H9 (cell line): ENCODE results near the gene TTC28. TPM values are rescaled to one million over a fixed set of nuclear protein-coding genes. Genes with fewer than 3 reads are reported as not detected.

Experiments used
- DNase-seq: peaks from one replicate; pipeline ENCODE4 v3.0.0-alpha.2; 2017
- H2AFZ ChIP-seq: one replicate; pipeline ENCODE4 v1.6.1; 2013; ENCODE audit warnings: mild to moderate bottlenecking, low read length, control low read depth, moderate library complexity
- H2AK5ac ChIP-seq: 2 replicates; pipeline ENCODE4 v1.6.1; 2013; ENCODE audit warnings: low read length, control low read depth, mixed read lengths; ENCODE audit not compliant: insufficient read length
- H2BK120ac ChIP-seq: one replicate; pipeline ENCODE4 v1.6.1; 2013; ENCODE audit warnings: low read depth, mild to moderate bottlenecking, low read length, control low read depth, inconsistent platforms; ENCODE audit not compliant: poor library complexity, severe bottlenecking
- H2BK12ac ChIP-seq: 2 replicates; pipeline ENCODE4 v1.6.1; 2013; ENCODE audit warnings: low read length, control low read depth, mixed read lengths, low read depth; ENCODE audit not compliant: insufficient read length
- H2BK15ac ChIP-seq: 2 replicates; pipeline ENCODE4 v1.6.1; 2013; ENCODE audit warnings: low read depth, low read length, control low read depth
- H2BK20ac ChIP-seq: one replicate; pipeline ENCODE4 v1.6.1; 2013; ENCODE audit warnings: low read depth, mild to moderate bottlenecking, low read length, control low read depth, inconsistent platforms; ENCODE audit not compliant: poor library complexity, severe bottlenecking
- H2BK5ac ChIP-seq: 2 replicates; pipeline ENCODE4 v1.6.1; 2013; ENCODE audit warnings: low read length, control low read depth, mixed read lengths; ENCODE audit not compliant: insufficient read length
- H3K14ac ChIP-seq: 2 replicates; pipeline ENCODE4 v1.6.1; 2013; ENCODE audit warnings: low read length, control low read depth; ENCODE audit not compliant: insufficient read depth
- H3K18ac ChIP-seq: 2 replicates; pipeline ENCODE4 v1.6.1; 2013; ENCODE audit warnings: low read depth, mild to moderate bottlenecking, mixed read lengths, low read length, control low read depth; ENCODE audit not compliant: insufficient read length
- H3K23ac ChIP-seq: 2 replicates; pipeline ENCODE4 v1.6.1; 2013; ENCODE audit warnings: low read length, control low read depth, mixed read lengths, low read depth; ENCODE audit not compliant: insufficient read length
- H3K23me2 ChIP-seq: 2 replicates; pipeline ENCODE4 v1.6.1; 2013; ENCODE audit warnings: low read depth, mild to moderate bottlenecking, mixed read lengths, low read length, control low read depth; ENCODE audit not compliant: insufficient read length, poor library complexity, severe bottlenecking
- H3K27ac ChIP-seq: 2 replicates; pipeline ENCODE4 v1.5.1; 2013; ENCODE audit warnings: low read length, control low read depth, mixed read lengths, low read depth; ENCODE audit not compliant: insufficient read length
- H3K27me3 ChIP-seq: 2 replicates; pipeline ENCODE4 v1.6.1; 2013; ENCODE audit warnings: low read length, control low read depth, inconsistent platforms; ENCODE audit not compliant: insufficient read depth
- H3K4ac ChIP-seq: 2 replicates; pipeline ENCODE4 v1.6.1; 2013; ENCODE audit warnings: low read depth, mild to moderate bottlenecking, control low read depth, inconsistent platforms, low read length, moderate library complexity
- H3K4me1 ChIP-seq: 2 replicates; pipeline ENCODE4 v1.6.1; 2013; ENCODE audit warnings: low read length, control low read depth, inconsistent platforms; ENCODE audit not compliant: insufficient read depth
- H3K4me2 ChIP-seq: 2 replicates; pipeline ENCODE4 v1.6.1; 2013; ENCODE audit warnings: low read length, control low read depth, mixed read lengths; ENCODE audit not compliant: insufficient read length, insufficient read depth
- H3K56ac ChIP-seq: 2 replicates; pipeline ENCODE4 v1.6.1; 2013; ENCODE audit warnings: low read depth, mild to moderate bottlenecking, mixed read lengths, low read length, control low read depth; ENCODE audit not compliant: insufficient read length
- H3K79me1 ChIP-seq: 2 replicates; pipeline ENCODE4 v1.6.1; 2013; ENCODE audit warnings: low read depth, mild to moderate bottlenecking, moderate library complexity, low read length, control low read depth, inconsistent platforms; ENCODE audit not compliant: insufficient read depth, poor library complexity, severe bottlenecking
- H3K79me2 ChIP-seq: 2 replicates; pipeline ENCODE4 v1.6.1; 2013; ENCODE audit warnings: low read length, control low read depth, inconsistent platforms; ENCODE audit not compliant: insufficient read depth
- H3K9ac ChIP-seq: 2 replicates; pipeline ENCODE4 v1.6.1; 2013; ENCODE audit warnings: low read length, control low read depth, mixed read lengths; ENCODE audit not compliant: insufficient read length; ENCODE audit errors: extremely low read depth
- H3K9me3 ChIP-seq: one replicate; pipeline ENCODE4 v1.6.1; 2013; ENCODE audit warnings: low read depth, low read length, inconsistent platforms; ENCODE audit not compliant: control insufficient read depth
- H3T11ph ChIP-seq: one replicate; pipeline ENCODE4 v1.6.1; 2013; ENCODE audit warnings: mild to moderate bottlenecking, low read length, control low read depth, inconsistent platforms
- H4K20me1 ChIP-seq: one replicate; pipeline ENCODE4 v1.6.1; 2013; ENCODE audit not compliant: control insufficient read depth, insufficient read length, insufficient read depth
- H4K5ac ChIP-seq: 2 replicates; pipeline ENCODE4 v1.6.1; 2013; ENCODE audit warnings: low read depth, mild to moderate bottlenecking, mixed read lengths, low read length, control low read depth; ENCODE audit not compliant: insufficient read length
- H4K8ac ChIP-seq: replicated peaks from 2 replicates; pipeline ENCODE4 v1.6.1; 2013; ENCODE audit warnings: low read length, control low read depth, mixed read lengths, low read depth; ENCODE audit not compliant: insufficient read length
- H4K91ac ChIP-seq: 2 replicates; pipeline ENCODE4 v1.6.1; 2013; ENCODE audit warnings: low read depth, mild to moderate bottlenecking, moderate library complexity, mixed read lengths, low read length, control low read depth; ENCODE audit not compliant: insufficient read length
- H3K27ac Mint-ChIP-seq, 3 experiments: 2 replicates in 2 of 3; 3 replicates in 1 of 3; pipeline ENCODE4 v1.8.0; 2020 to 2021; ENCODE audit warnings: mixed read lengths in 3 of 3, mild to moderate bottlenecking in 1 of 3, moderate library complexity in 1 of 3
- H3K27me3 Mint-ChIP-seq: 2 replicates; pipeline ENCODE4 v1.8.0; 2021; ENCODE audit warnings: low read depth, mild to moderate bottlenecking, moderate library complexity, mixed read lengths
- H3K36me3 Mint-ChIP-seq, 3 experiments: 2 replicates in 2 of 3; 3 replicates in 1 of 3; pipeline ENCODE4 v1.8.0; 2020 to 2021; ENCODE audit warnings: low read depth in 3 of 3, mixed read lengths in 3 of 3; ENCODE audit not compliant: insufficient read depth in 1 of 3
- H3K4me1 Mint-ChIP-seq, 2 experiments: 2 replicates each; pipeline ENCODE4 v1.8.0; 2020; ENCODE audit warnings: mixed read lengths in 2 of 2
- H3K4me3 Mint-ChIP-seq, 2 experiments: 2 replicates in 1 of 2; 3 replicates in 1 of 2; pipeline ENCODE4 v1.8.0; 2020 to 2021; ENCODE audit warnings: mild to moderate bottlenecking in 2 of 2, mixed read lengths in 2 of 2, moderate library complexity in 1 of 2
- H3K9me3 Mint-ChIP-seq, 2 experiments: 2 replicates in 1 of 2; 3 replicates in 1 of 2; pipeline ENCODE4 v1.8.0; 2020; ENCODE audit warnings: mild to moderate bottlenecking in 2 of 2, mixed read lengths in 2 of 2, moderate library complexity in 1 of 2
- total RNA-seq: library from RNA; stranded (reverse); gene quantifications from 2 replicates; pipeline ENCODE4 v1.2.1, GENCODE V29; 2021
- TF ChIP-seq, protein P1 (sequence below): fragments of 200-600 bp; sonication (generic); conservative IDR thresholded peaks from 3 replicates; pipeline ENCODE4 v1.8.0; 2021; ENCODE audit warnings: antibody characterized with exemption, mild to moderate bottlenecking

Gene TTC28
- total RNA-seq, 1 experiment from 2014 or later = 13.6 TPM

DNA sequence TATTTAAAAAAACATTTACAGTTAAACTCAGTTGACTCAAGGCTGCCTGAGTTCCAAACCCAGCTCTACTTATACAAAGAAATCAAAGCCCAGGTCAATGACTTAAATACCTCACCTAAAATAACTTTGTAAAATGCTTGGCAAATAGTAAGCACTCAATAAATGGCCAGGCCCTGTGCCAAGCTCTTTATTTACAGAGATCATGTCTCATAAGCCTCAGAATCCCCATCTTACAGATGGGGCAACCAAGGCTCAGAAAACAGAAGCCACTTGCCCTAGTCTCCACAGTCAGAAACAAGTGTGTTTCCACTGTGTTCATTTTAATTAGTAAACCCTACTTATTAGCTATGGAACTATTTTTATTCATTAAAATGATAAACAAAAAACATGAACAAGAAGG lies 30.5 kb upstream of the TTC28 start:
- Mint-ChIP-seq H3K4me1 (peaks cover 0 to 2% of the 10 kb centered on the region in 2 experiments; a peak in 2 of 4 replicates), H3K27me3 (no peaks in the 10 kb centered on the region), H3K27ac (no peak overlapping the region), H3K9me3 (no peaks in the 10 kb centered on the region), H3K4me3 (no peak overlapping the region), H3K36me3 (peaks cover 48 to 78% (median 70%) of the 10 kb centered on the region in 3 experiments)
- Histone ChIP-seq H3K23ac (no peak overlapping the region), H2BK20ac (no peak overlapping the region), H3K9me3 (no peaks in the 10 kb centered on the region), H3K27ac (no peak overlapping the region), H3K18ac (no peak overlapping the region), H4K91ac (no peak overlapping the region), H3K56ac (no peak overlapping the region), H3K79me1 (no peaks in the 10 kb centered on the region), H4K5ac (no peak overlapping the region), H3K14ac (no peak overlapping the region), H4K20me1 (no peaks in the 10 kb centered on the region), H2BK5ac (no peak overlapping the region), H3K27me3 (no peaks in the 10 kb centered on the region), H2BK120ac (no peak overlapping the region), H3K4me1 (no peaks in the 10 kb centered on the region), H3T11ph (no peak overlapping the region), H3K23me2 (no peaks in the 10 kb centered on the region), H3K4ac (no peak overlapping the region), H3K79me2 (no peaks in the 10 kb centered on the region), H3K9ac (no peak overlapping the region), H2BK12ac (no peak overlapping the region), H2BK15ac (no peak overlapping the region), H3K4me2 (no peak overlapping the region), H4K8ac (no peak overlapping the region), H2AFZ (no peak overlapping the region), H2AK5ac (no peak overlapping the region)
- TF ChIP-seq, protein P1, sequence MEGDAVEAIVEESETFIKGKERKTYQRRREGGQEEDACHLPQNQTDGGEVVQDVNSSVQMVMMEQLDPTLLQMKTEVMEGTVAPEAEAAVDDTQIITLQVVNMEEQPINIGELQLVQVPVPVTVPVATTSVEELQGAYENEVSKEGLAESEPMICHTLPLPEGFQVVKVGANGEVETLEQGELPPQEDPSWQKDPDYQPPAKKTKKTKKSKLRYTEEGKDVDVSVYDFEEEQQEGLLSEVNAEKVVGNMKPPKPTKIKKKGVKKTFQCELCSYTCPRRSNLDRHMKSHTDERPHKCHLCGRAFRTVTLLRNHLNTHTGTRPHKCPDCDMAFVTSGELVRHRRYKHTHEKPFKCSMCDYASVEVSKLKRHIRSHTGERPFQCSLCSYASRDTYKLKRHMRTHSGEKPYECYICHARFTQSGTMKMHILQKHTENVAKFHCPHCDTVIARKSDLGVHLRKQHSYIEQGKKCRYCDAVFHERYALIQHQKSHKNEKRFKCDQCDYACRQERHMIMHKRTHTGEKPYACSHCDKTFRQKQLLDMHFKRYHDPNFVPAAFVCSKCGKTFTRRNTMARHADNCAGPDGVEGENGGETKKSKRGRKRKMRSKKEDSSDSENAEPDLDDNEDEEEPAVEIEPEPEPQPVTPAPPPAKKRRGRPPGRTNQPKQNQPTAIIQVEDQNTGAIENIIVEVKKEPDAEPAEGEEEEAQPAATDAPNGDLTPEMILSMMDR = no peak
- DNase-seq = no peak
